COLO829 (cell line): Measurements from ENCODE around the gene CSMD2.

Experiments
- DNase-seq: peaks from one replicate; pipeline ENCODE4 v3.0.0; 2012; ENCODE audit warnings: low spot score

CSMD2 gene

GRCh38 chr1:33997127-33998036 lies 167.6 kb downstream of the CSMD2 start:
- no peak for DNase-seq

DNA sequence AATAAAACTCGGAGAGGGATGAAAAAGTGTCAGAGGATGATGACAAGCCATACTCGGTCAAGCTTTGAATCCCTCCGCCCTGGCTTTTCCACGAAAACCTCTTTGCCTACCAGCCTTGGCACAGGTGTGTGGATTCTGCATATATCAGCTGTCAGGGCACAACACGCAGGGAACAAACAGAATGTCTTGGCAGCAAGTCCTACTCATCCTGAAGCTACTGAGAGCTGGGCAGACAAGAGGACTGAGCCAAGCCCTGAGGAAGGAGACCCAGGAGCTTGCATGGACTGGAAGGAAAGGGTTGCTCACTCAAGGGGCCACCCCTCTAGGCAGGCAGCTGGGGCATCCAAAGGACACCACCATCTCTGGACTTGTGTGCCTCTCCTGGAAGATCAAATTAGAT lies 168.7 kb downstream of the CSMD2 start:
- no peak for DNase-seq

- DNase-seq: no peak
These were observed 171.7 kb downstream of the CSMD2 start for GRCh38 chr1:33993301-33993700.

- no peak for DNase-seq
These were observed 174.7 kb downstream of the CSMD2 start for GRCh38 chr1:33990281-33990680.

GRCh38 chr1:33988161-33988560 lies 176.9 kb downstream of the CSMD2 start:
- no peak for DNase-seq

- no peak for DNase-seq
These were observed 178.5 kb downstream of the CSMD2 start for GRCh38 chr1:33986390-33987095.

DNA sequence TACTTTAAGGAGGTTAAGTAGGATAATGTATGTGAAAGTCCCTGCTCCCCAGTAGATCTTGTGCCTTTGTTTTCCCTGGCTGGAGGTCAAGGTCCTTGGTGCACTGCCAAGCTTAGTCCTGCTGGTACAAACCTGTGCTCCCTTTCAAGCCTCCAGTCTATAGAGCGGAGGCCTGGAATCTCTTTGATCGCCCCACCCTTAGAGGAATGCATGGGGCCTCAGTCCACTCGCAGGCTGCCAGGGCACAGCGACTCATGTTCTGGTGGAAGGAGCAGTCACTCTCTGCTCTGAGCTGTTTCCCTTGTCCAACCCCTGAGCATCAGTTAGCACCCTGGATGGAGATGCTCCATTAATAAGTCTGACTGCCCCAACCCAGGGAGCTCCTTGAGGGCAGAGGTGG lies 179.4 kb downstream of the CSMD2 start:
- DNase-seq: no peak

DNA sequence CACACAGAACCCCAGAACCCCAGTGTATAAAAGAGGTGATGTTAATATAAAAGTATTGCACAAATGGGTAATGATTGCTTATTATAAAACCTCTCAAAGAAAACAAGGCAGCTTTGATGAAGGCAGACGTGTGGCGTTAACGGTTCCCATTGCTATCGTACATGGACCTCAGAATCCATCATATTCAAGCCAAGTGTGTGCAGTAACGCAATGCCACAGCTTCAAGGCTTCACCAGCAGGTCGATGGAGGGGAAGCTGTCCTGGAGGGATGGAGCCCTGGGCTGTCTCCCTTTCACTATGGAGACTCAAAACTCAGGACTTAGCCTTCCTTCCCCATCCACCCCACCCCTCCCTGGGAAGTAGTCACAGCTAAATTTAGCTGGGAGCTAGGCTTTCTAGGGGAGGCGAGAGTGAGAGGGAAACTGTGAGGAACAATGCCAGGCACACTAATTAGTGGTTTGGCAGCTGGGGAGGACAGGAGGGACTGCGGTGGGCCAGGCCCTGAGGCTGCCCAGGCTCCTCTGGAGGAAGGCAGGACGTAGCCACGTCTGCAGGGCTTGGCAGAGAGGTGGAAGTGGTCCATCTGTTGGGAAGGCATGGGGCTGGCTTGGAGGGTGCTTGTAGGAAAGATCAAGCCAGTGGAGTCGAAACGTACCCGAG lies 180.0 kb downstream of the CSMD2 start:
- no peak for DNase-seq

DNA sequence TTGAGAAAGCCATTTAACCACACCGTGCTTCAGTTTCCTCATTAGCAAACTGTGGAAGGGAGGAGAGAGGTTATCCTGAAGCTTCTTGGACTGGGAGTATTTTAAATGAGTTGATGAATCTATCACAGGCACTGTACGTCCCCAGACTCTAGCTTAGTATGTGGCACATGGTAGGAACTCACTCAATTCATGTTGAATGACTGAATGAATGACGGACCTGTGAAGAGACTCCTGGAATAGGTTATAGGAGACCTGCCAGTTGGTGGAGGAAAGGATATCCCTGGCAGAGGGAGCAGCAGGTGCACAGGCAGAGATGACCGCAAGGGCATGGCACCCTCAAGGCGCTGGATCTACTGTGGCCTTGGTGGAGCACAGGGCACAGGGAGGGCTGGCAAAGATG lies 182.6 kb downstream of the CSMD2 start:
- no peak for DNase-seq

GRCh38 chr1:33979341-33979740 lies 185.7 kb downstream of the CSMD2 start:
- DNase-seq: no peak

DNA sequence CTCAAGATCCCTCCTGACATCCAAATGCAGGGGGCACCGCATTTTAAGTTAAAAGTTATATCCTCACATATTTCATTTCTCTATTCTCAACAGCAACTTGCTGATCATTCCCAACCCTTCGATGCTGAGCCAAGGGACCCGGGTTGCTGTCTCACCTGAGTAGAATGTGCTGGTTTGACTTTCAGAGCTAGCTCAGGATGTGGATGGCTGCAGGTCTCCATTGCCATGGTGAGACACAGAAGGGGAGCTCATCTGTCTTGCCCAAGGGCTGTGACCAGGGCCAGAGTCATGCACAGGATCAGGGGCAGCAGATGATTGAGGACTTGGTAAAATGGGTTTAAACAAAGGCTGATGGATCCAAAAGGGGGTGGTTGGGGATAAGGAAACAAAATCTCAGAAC lies 189.1 kb downstream of the CSMD2 start:
- no peak for DNase-seq

DNA sequence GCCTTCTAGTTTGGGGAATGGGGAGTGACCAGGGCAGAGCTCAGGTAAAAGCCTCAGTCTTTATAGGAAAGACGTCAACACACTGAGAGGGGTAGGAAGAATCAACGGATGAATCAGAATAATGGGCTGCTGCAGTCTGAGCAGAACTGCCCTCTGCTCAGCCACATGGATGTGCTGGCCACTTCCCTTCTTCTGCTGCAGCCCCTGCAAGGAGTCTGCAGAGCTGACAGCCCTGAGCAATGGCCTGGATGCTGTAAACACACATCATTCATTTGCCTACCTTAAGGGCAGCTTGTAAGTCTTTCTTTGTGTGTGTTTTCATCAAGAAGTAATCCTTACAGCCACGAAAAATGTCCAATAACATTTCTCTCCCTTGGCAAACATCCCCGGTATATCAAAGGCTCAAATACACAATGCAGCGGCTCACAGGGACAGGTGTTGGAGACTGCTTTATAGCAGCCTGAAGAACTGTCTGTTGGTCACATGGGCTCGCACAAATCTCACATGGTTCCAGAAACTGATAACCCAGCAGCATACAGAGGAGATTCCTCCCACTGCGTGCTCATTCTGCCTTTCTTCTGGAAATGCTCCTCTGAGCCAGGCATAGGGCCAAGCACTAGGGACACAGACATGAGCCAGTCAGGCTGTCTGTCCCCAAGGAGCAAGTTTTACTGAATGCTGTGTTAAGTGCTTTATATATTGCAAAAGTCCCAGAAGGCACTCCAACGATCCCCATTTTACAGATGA lies 191.1 kb downstream of the CSMD2 start:
- DNase-seq: no peak

GRCh38 chr1:33972676-33973395 lies 192.2 kb downstream of the CSMD2 start:
- no peak for DNase-seq

GRCh38 chr1:33971913-33972312 lies 193.1 kb downstream of the CSMD2 start:
- DNase-seq: no peak

DNA sequence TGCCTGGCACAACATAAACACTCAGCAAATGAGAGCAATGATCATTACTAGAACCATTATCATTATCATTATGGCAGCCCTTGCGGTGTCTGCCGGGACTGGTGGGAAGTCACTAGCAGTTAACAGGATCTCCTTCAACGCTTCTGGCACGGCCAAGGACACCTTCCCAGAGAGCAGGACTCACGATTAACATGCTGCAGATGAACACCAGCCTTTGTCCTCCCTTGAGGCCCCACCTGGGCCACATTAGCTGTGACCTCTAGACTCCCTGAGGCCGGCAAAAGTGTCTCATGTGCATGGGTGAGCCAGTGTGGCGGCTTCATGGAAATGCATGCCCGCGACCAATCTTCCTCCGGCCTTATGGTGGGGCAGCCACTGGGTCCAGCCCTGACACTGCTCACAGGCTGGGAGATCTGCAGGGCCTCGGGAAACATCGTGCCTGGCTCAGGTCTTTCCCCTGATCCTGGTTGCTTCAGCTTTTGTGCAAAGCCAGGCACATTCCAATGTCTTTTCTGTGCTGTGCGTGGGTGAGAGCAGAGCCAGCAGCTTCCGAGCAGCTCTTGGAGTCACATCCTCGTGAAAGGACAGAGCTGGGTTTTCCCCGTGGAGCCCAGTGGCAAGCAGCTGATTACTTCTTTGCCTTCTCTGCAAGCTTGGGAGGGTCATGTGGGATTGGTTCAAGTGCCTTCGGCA lies 193.9 kb downstream of the CSMD2 start:
- no peak for DNase-seq

DNA sequence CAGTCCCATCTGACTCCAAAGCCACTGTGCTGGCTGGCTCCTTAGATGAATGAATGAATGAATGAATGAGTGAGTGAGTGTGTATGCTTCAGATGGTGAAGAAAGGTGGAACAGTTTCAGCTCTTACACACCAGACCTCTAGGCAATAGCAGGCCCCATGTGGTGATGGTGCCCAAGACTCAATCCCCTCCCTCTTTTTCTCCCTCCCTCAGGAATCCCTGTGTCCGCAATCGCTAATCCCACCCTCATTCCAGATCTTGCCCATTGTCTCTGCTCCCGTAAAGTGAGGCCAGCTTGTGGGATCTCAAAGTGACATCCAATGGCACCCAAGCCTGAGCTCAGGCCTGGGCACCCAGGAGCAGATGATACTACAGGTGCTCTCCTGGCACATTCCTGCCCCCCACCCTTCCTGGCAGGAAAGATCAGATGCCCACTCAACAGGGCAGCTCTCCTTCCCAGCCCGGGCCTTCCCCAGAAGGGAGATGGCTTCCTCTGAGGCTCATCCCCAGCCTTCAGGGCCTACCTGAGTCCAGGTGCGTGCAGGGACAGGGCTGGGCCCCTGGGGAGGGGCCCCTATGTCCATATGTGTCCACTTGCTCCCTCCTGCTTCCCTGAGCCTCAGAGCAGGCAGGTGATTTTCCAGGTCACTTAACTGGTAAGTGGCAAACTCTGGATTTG lies 194.7 kb downstream of the CSMD2 start:
- no peak for DNase-seq

DNA sequence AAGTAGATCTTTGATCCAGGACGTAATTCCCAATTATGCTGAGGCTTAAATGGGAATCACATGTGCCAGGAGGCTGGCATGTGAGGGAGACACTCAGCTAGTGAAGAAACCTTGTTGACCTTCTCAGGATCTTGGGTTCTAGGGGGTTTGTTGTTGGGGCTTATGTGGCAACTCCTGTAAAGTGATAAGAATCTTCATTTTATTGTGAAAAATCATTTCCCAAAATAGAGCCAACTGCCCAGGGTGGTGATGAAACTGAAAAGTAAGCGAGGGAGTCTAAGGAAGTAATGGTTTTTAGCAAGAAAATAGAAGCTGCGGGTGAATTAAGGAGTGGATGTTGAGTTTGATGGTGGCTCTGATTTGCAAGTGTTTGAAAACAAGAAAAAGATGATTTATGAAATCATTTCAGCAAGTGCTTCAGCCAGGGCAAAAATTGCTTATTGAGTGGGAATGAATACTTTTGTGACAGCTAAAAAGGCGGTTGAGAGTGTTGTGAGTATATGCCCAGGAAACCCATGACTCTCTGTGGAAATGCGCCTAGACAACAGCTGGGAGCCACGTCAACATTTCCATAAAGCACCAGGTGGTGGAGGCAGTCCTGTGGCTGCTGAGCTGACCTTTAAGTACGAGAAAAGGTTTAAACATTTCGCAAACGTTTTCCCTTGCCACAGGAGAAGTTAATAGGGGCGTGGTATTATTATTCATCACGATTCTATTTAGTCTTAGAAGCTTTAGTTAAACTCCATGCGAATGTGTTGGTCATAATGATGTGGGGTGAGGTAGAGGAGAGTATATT lies 198.5 kb downstream of the CSMD2 start:
- no peak for DNase-seq

DNA sequence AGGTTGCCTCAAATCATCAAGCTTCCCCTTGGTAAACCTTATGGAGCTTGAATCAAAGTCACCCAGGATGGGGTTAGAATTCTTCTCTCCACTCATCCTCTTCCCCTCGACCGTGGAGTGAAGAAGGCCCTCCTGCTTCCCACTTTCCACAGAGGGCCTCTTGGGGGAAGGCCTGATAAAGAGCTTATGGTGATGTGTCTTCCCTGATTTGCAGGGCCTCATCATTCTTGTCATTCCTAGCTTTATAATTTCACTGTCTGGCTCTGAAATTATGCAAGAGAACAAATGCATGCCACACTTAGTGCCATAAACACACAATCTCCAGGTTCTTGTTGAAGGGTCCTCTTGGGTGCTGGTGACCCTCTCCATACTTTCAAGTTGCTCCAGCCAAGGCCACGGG lies 199.9 kb downstream of the CSMD2 start:
- DNase-seq: no peak

- no peak for DNase-seq
These were observed 203.0 kb downstream of the CSMD2 start for GRCh38 chr1:33962061-33962460.
